GM21390 (cell line): Measurements from ENCODE around the gene ABHD16B.

Experiments used
- ATAC-seq: cut with Tn5 transposase; IDR thresholded peaks from one replicate; pipeline ENCODE4 v1.9.1; 2021; ENCODE audit not compliant: unreplicated experiment

The ABHD16B gene

GRCh38 chr20:63861365-63861934, at the start of gene ABHD16B:
Gene ABHD16B (plus strand): TSS chr20:63861498. CDS start chr20:63861541, 43 bp downstream.
- ATAC-seq, result no peak

GRCh38 chr20:63814891-63815614, 46.2 kb upstream of the ABHD16B start:
- no peak for ATAC-seq

GRCh38 chr20:63815615-63816253, 45.6 kb upstream of the ABHD16B start:
- ATAC-seq, result no peak

- ATAC-seq, result no peak
These were observed 41.9 kb upstream of the ABHD16B start for GRCh38 chr20:63819224-63819921.

GRCh38 chr20:63821811-63822210, 39.5 kb upstream of the ABHD16B start:
- ATAC-seq, result no peak

- no peak for ATAC-seq
These were observed 39.0 kb upstream of the ABHD16B start for GRCh38 chr20:63822276-63822696.

- no peak for ATAC-seq
These were observed 37.5 kb upstream of the ABHD16B start for GRCh38 chr20:63823691-63824311.

- no peak for ATAC-seq
These were observed 35.8 kb upstream of the ABHD16B start for GRCh38 chr20:63825331-63826118.

- ATAC-seq, result no peak
These were observed 34.5 kb upstream of the ABHD16B start for GRCh38 chr20:63826753-63827152.

GRCh38 chr20:63828124-63828523, 33.2 kb upstream of the ABHD16B start:
- ATAC-seq, result no peak

- ATAC-seq, result no peak
These were observed 32.8 kb upstream of the ABHD16B start for GRCh38 chr20:63828545-63828944.

- no peak for ATAC-seq
These were observed 32.3 kb upstream of the ABHD16B start for GRCh38 chr20:63828951-63829350.

- no peak for ATAC-seq
These were observed 31.7 kb upstream of the ABHD16B start for GRCh38 chr20:63829603-63829944.

GRCh38 chr20:63829945-63830835, 31.1 kb upstream of the ABHD16B start:
- ATAC-seq, result no peak

- ATAC-seq, result no peak
These were observed 30.3 kb upstream of the ABHD16B start, which contains the start of gene ZBTB46 for GRCh38 chr20:63830841-63831588. Gene ZBTB46 (minus strand): TSS chr20:63831264. CDS start chr20:63790757, 40,507 bp downstream.

GRCh38 chr20:63831646-63831992, 29.7 kb upstream of the ABHD16B start:
- ATAC-seq, result no peak

GRCh38 chr20:63831993-63832686, 29.2 kb upstream of the ABHD16B start:
- ATAC-seq, result no peak
